Caco-2 (cell line): ENCODE data around the gene UGT1A4. TPM values are rescaled to one million over a fixed set of nuclear protein-coding genes. Genes with fewer than 3 reads are reported as not detected.

Source experiments
- BruUV-seq: library from RNA; stranded (reverse); fragments of 400-500 nt; replicated peaks from 2 replicates; lab custom pipeline; 2021; lab: Mats Ljungman, UMichigan
- CTCF ChIA-PET: fragments of 300-600 bp; sonication (Branson Sonifier 250); formaldehyde crosslinking; loops from one replicate; lab custom pipeline; 2022; ENCODE audit warnings: antibody characterized with exemption; lab: Charles Lee
- POLR2A ChIA-PET: fragments of 300-600 bp; sonication (Branson Sonifier 250); formaldehyde crosslinking; loops from one replicate; lab custom pipeline; 2022; ENCODE audit warnings: antibody characterized with exemption; lab: Charles Lee
- DNase-seq, 2 experiments: peaks; one replicate each; pipeline versions ENCODE4 v3.0.0 to v3.0.0-alpha.2; 2020 to 2022
- H3K27me3 ChIP-seq: replicated peaks from 2 replicates; pipeline ENCODE4 v1.6.0; 2011; ENCODE audit warnings: low read length; ENCODE audit not compliant: control insufficient read depth, insufficient read depth
- H3K36me3 ChIP-seq: 2 replicates; pipeline ENCODE4 v1.5.1; 2011; ENCODE audit warnings: low read length; ENCODE audit not compliant: control insufficient read depth, insufficient read depth
- H3K4me1 ChIP-seq: fragments of 250-450 bp; sonication (Bioruptor Pico); 2 replicates; pipeline ENCODE4 v1.5.1; 2020; ENCODE audit warnings: mild to moderate bottlenecking
- H3K4me3 ChIP-seq: 2 replicates; pipeline ENCODE4 v1.5.1; 2011; ENCODE audit warnings: low read depth, mild to moderate bottlenecking, control low read depth, low read length
- H3K9me3 ChIP-seq: fragments of 250-450 bp; sonication (Bioruptor Pico); 2 replicates; pipeline ENCODE4 v1.5.1; 2020; ENCODE audit warnings: mild to moderate bottlenecking, moderate library complexity
- H3K27ac Mint-ChIP-seq: one replicate; pipeline ENCODE4 v1.8.0; 2022; ENCODE audit warnings: mixed read lengths; ENCODE audit not compliant: unreplicated experiment
- H3K27me3 Mint-ChIP-seq: one replicate; pipeline ENCODE4 v1.8.0; 2022; ENCODE audit warnings: mixed read lengths; ENCODE audit not compliant: insufficient read depth, unreplicated experiment
- H3K36me3 Mint-ChIP-seq: one replicate; pipeline ENCODE4 v1.8.0; 2022; ENCODE audit warnings: mild to moderate bottlenecking, mixed read lengths; ENCODE audit not compliant: insufficient read depth, unreplicated experiment
- H3K4me1 Mint-ChIP-seq: one replicate; pipeline ENCODE4 v1.8.0; 2022; ENCODE audit warnings: low read depth, mixed read lengths; ENCODE audit not compliant: unreplicated experiment
- H3K4me3 Mint-ChIP-seq: one replicate; pipeline ENCODE4 v1.8.0; 2022; ENCODE audit warnings: mild to moderate bottlenecking, moderate library complexity, mixed read lengths; ENCODE audit not compliant: unreplicated experiment
- H3K9me3 Mint-ChIP-seq: one replicate; pipeline ENCODE4 v1.8.0; 2022; ENCODE audit warnings: mixed read lengths; ENCODE audit not compliant: unreplicated experiment
- intact Hi-C: fragments of 100-400 bp; cut with micrococcal nuclease; formaldehyde crosslinking; loops from one replicate; pipeline ENCODE4 v1.10.0; 2022; ENCODE audit not compliant: unreplicated experiment
- total RNA-seq: library from RNA; stranded (reverse); gene quantifications from 2 replicates; pipeline ENCODE4 v1.2.3, GENCODE V29; 2022
- TF ChIP-seq, protein P1 (sequence below), 2 experiments: fragments of 200-600 bp in 1 of 2; IDR thresholded peaks; 1 replicate in 1 of 2; 2 replicates in 1 of 2; pipeline versions ENCODE4 v1.5.1 to v1.8.0; 2011 to 2022; ENCODE audit warnings: antibody characterized with exemption in 1 of 2, control low read depth in 1 of 2, inconsistent platforms in 1 of 2, low read depth in 1 of 2, low read length in 1 of 2, mild to moderate bottlenecking in 1 of 2, moderate library complexity in 1 of 2; ENCODE audit not compliant: insufficient read depth in 1 of 2, severe bottlenecking in 1 of 2, unreplicated experiment in 1 of 2

Gene UGT1A4
- total RNA-seq, 1 experiment from 2014 or later = 0.79 TPM

DNA sequence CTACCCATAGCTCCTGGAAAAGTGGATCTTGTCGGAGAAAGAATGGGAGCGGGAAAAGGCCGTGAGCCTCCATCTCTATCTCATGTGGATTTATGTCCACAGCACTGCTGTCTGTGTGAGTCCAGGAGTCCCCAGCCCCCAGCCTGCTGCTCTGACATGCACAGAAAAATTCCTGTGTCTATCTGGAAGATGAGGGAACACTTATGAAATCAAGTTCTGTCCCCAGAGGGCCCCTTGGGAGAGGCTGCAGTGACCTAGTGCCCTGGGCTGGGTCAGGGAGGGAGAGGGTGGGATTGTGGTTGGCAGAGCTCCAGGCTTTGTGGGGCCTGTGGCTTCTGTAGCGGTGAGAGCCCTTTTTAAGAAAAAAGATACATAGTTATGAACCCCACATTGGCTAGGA is 98.2 kb downstream of the UGT1A4 start:
- Histone ChIP-seq H3K36me3 (no peaks in the 10 kb centered on the region), H3K9me3 (no peaks in the 10 kb centered on the region), H3K27me3 (no peaks in the 10 kb centered on the region), H3K4me3 (no peak overlapping the region), H3K4me1 (no peaks in the 10 kb centered on the region)
- ChIA-PET CTCF (no interaction called here), POLR2A (no interaction called here)
- Mint-ChIP-seq H3K9me3 (no peaks in the 10 kb centered on the region), H3K27ac (no peak overlapping the region), H3K36me3 (no peaks in the 10 kb centered on the region), H3K4me3 (no peak overlapping the region), H3K4me1 (no peaks in the 10 kb centered on the region), H3K27me3 (no peaks in the 10 kb centered on the region)
- BruUV-seq = no TSS peak
- DNase-seq = no peak
- TF ChIP-seq, protein P1, sequence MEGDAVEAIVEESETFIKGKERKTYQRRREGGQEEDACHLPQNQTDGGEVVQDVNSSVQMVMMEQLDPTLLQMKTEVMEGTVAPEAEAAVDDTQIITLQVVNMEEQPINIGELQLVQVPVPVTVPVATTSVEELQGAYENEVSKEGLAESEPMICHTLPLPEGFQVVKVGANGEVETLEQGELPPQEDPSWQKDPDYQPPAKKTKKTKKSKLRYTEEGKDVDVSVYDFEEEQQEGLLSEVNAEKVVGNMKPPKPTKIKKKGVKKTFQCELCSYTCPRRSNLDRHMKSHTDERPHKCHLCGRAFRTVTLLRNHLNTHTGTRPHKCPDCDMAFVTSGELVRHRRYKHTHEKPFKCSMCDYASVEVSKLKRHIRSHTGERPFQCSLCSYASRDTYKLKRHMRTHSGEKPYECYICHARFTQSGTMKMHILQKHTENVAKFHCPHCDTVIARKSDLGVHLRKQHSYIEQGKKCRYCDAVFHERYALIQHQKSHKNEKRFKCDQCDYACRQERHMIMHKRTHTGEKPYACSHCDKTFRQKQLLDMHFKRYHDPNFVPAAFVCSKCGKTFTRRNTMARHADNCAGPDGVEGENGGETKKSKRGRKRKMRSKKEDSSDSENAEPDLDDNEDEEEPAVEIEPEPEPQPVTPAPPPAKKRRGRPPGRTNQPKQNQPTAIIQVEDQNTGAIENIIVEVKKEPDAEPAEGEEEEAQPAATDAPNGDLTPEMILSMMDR (IDR thresholded peaks at IDR 0.05; ENCODE audit: insufficient read depth in 1 of 2, low read depth in 1 of 2, low read length in 1 of 2, severe bottlenecking in 1 of 2, unreplicated experiment in 1 of 2) = no peak
- intact Hi-C loops = no loop called here

DNA sequence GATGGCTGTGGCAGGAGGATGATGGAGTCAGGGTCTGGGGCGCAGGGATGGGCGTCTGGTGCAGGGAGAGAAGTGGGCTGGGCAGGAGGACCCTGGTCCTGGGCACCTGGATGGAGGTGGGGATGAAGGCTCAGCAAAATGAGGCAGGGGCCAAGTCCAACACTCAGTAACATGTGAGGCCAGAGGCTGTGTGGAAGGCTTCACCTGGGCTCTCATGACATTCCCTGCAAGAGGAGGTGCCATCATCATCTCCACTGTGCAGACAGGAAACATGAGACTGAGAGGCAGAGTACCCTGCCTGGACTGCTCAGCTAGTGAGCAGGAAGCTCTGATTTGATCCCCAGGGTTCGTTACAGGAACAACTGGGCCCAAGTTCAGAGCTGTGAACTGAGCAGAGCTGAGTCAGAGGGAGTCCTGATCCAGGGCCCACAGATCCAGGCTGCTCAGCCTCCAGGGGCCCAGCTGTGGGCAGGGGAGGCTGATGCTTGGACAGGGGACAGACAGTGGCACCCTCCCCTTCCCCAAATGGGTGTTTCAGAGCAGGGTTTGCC is 98.9 kb downstream of the UGT1A4 start:
- TF ChIP-seq, protein P1 (IDR thresholded peaks at IDR 0.05; ENCODE audit: insufficient read depth in 1 of 2, low read depth in 1 of 2, low read length in 1 of 2, severe bottlenecking in 1 of 2, unreplicated experiment in 1 of 2) = no peak
- no peak overlapping the region for H3K4me3 ChIP-seq
- H3K4me1 ChIP-seq = no peaks in the 10 kb centered on the region
- Mint-ChIP-seq H3K27me3 (no peaks in the 10 kb centered on the region), H3K4me1 (no peaks in the 10 kb centered on the region), H3K36me3 (no peaks in the 10 kb centered on the region), H3K9me3 (no peaks in the 10 kb centered on the region), H3K4me3 (no peak overlapping the region), H3K27ac (no peak overlapping the region)
- POLR2A ChIA-PET = no interaction called here
- no peaks in the 10 kb centered on the region for H3K9me3 ChIP-seq
- intact Hi-C loops = no loop called here
- CTCF ChIA-PET = no interaction called here
- no peaks in the 10 kb centered on the region for H3K27me3 ChIP-seq
- no TSS peak for BruUV-seq
- no peaks in the 10 kb centered on the region for H3K36me3 ChIP-seq
- DNase-seq = no peak

DNA sequence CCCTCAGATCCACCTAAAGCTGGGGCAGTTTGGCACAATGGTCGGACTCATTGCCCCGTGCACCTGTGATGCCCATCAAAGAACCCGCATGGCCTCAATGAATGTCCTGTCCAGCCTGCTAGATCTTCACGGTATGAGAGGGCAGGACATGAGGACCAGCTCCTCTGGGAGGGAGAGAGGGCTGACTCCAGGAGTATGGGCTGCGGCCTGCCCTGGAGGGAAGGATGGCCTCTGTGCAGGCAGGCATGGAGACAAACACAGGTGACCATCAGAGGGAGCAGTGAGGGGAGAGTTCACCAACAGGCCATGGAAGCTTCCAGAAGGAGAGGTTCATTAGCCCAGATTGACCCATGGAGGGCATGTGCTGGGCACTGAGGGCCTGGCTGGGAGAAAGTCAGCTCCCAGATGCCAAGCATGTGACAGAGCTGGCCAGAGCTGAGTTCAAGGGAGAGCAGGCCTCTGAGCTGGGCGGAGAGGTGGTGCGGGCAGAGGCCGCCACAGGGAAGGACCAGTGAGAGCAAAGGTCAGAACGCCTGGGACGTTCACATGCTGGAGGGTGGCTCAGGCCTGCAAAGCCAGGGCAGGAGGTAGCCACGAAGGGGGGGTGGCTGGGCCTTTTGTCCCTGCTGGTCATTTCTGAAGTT is 99.6 kb downstream of the UGT1A4 start:
- no peaks in the 10 kb centered on the region for H3K9me3 ChIP-seq
- H3K27me3 ChIP-seq = no peaks in the 10 kb centered on the region
- BruUV-seq = no TSS peak
- H3K4me3 Mint-ChIP-seq = no peak overlapping the region
- no peak overlapping the region for H3K4me3 ChIP-seq
- H3K36me3 Mint-ChIP-seq = no peaks in the 10 kb centered on the region
- H3K9me3 Mint-ChIP-seq = no peaks in the 10 kb centered on the region
- TF ChIP-seq, protein P1 (IDR thresholded peaks at IDR 0.05; ENCODE audit: insufficient read depth in 1 of 2, low read depth in 1 of 2, low read length in 1 of 2, severe bottlenecking in 1 of 2, unreplicated experiment in 1 of 2) = no peak
- no peak overlapping the region for H3K27ac Mint-ChIP-seq
- H3K27me3 Mint-ChIP-seq = no peaks in the 10 kb centered on the region
- DNase-seq = no peak
- no peaks in the 10 kb centered on the region for H3K4me1 ChIP-seq
- intact Hi-C loops = no loop called here
- H3K36me3 ChIP-seq = no peaks in the 10 kb centered on the region
- POLR2A ChIA-PET = no interaction called here
- CTCF ChIA-PET = no interaction called here
- H3K4me1 Mint-ChIP-seq = no peaks in the 10 kb centered on the region
